RWPE1 (cell line): Measurements from ENCODE around the gene GPC2.

Experiments used
- CTCF ChIA-PET: fragments of 350-600 bp; sonication (Branson Sonifier 250); formaldehyde crosslinking; extraction: SDS; loops from one replicate; lab custom pipeline; 2021; lab: Yijun Ruan, JAX
- POLR2A ChIA-PET: fragments of 400-600 bp; formaldehyde crosslinking; extraction: SDS; loops from one replicate; lab custom pipeline; 2020; ENCODE audit warnings: antibody characterized with exemption; ENCODE audit not compliant: low non-redundant PET; lab: Yijun Ruan, JAX
- DNase-seq: peaks from one replicate; pipeline ENCODE4 v3.0.0; 2012; ENCODE audit warnings: low spot score
- H3K27ac ChIP-seq: fragments of 450-650 bp; 2 replicates; pipeline ENCODE4 v1.5.1; 2017
- TF ChIP-seq, protein P1 (sequence below): fragments of 450-650 bp; conservative IDR thresholded peaks from 2 replicates; pipeline ENCODE4 v1.5.1; 2017; ENCODE audit warnings: low read depth, mild to moderate bottlenecking

Gene GPC2

DNA sequence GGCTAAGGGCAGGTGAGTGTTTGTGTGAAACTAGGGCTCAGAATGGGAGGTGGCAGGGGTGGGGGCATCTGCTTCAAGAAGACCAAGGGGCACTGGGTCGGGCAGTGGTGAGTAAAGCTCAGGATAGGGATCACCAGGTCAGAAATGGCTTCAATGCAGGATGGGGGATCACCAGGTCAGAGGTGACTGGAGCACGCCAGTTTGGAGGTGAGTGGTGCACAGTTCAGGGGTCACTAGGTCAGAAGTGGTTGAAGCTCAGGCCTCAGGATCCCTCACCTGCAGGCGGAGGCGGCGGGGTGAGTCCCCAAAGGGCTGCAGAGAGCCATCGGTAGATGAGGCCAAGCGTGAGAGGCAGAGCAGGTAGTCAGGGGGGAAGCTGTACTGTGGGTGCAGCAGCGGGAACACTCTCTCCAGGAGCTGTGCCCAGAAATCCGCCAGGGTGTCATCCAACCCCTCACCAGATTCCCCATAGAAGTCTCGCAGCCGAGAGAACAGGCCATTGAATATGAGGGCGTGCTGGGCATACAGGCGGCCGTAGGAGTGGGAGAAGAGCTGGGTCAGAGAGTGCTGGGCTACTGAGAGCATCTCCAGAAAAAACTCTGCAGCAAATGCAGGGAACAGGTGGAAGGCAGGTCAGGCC, 1.8 kb downstream of the GPC2 start:
- POLR2A ChIA-PET = no interaction called here
- DNase-seq = no peak
- H3K27ac ChIP-seq = peak overlapping the region; percentile 0; the same call in 1 of the 2 replicates
- TF ChIP-seq, protein P1, sequence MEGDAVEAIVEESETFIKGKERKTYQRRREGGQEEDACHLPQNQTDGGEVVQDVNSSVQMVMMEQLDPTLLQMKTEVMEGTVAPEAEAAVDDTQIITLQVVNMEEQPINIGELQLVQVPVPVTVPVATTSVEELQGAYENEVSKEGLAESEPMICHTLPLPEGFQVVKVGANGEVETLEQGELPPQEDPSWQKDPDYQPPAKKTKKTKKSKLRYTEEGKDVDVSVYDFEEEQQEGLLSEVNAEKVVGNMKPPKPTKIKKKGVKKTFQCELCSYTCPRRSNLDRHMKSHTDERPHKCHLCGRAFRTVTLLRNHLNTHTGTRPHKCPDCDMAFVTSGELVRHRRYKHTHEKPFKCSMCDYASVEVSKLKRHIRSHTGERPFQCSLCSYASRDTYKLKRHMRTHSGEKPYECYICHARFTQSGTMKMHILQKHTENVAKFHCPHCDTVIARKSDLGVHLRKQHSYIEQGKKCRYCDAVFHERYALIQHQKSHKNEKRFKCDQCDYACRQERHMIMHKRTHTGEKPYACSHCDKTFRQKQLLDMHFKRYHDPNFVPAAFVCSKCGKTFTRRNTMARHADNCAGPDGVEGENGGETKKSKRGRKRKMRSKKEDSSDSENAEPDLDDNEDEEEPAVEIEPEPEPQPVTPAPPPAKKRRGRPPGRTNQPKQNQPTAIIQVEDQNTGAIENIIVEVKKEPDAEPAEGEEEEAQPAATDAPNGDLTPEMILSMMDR = no peak
- CTCF ChIA-PET = no interaction called here

DNA sequence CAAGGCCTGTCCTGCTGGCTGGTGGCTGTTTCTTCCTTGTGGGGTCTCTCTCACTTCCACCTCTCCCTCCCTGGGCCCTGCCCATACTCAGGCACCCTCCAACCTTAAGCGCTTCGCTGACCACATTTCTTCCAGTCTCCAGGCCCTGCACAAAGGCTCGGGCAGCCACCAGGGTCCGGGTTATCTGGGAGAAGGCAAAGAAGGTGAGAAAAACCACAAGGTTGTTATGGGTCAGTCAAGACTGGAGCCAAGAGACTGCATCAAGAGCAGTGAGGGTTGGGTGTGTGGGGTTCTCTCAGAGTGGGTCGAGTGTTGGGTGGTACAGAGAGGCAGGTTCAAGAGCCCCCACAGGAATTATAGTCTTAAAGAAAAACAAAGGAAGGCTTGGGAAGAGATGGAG, 2.6 kb downstream of the GPC2 start:
- ChIA-PET CTCF (no interaction called here), POLR2A (no interaction called here)
- no peak overlapping the region for H3K27ac ChIP-seq
- TF ChIP-seq, protein P1 = no peak
- DNase-seq = no peak

DNA sequence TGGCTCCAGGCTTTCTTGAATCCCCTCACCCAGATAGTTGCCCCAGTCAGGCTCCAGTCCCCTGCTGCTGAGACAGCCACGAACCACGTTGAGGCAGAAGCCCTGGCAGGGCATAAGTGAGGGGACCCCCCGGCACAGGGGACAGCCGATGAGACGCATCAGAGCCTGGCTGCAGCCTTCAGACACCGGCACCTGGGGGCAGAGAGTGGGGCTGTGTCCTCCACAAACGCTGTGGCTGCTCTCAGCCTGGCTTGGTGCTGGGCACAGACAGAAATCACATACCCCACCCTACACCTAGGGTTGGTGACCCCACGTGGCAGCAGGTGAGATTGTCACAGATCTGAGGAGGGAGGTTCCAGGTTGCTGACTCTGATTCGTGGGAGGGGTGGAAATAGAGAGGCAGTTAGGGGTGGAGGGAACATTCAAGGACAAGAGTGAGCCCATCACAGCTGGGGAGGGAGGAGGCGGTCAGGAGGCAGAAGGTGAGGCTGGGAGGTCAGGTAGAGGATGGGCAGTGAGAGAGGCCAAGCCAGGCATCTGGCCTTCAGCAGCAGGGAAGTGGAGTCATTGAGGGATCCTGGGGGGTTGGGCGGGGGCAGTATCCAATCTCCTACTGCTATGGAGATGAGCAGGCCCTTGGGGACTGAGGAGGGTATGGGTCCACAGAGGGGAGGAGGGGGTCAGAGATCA, 3.2 kb downstream of the GPC2 start:
- ChIA-PET POLR2A (no interaction called here), CTCF (no interaction called here)
- TF ChIP-seq, protein P1 = no peak
- no peak overlapping the region for H3K27ac ChIP-seq
- no peak for DNase-seq

DNA sequence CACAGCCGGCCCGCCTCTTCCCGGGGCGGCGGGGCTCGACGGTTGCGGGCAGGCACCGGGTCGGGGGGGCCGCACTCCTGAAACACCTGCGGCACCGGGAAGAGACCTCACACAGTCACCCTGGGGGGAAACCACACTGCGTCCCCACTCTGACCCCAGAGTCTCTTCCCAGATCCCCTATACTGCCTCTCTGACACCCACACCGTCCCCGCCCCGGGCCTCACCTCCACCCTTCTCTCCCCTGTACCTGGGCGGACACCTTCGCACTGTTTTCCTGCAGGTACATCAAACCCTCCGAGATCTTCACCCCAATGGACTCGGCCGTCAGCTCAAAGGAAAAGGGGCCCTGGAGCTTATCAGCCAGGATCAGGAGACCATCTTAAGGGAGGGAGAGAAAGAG, 5.3 kb downstream of the GPC2 start:
- no peak overlapping the region for H3K27ac ChIP-seq
- no peak for DNase-seq
- ChIA-PET POLR2A (no interaction called here), CTCF (interaction anchor here (0.6 kb wide), 1 partner anchor 40 kb away, joined by 4 read pairs; no protein-coding TSS in a partner anchor)
- TF ChIP-seq, protein P1 = no peak

DNA sequence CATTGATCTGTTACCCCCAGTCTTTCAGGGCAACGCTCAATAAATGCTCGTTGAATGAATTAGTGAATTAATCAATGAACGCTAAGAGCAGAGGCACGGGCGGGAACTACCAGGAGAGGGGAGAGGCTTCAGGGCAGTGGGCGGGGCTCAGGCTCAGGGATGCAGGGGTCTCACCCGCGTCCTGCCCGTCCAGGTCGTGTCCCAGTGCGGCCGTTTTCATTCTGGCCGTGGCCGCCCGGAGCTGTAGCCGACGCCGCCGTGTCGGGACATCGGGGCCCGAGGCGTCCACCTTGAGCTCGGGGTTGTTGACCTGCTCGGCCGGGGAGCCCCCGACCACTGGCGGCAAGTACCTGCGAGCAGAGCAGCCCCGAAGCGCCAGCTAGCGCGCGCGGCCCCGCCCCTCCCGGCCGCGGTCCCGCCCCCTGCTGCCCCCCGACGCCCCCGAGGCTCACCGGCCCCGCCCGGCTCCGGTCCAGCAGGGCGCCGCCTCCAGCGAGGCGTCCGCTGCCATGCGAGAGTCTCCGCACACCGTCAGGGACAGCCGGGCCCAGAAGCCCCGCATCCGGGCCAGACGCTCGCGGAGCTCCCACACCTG, 6.0 kb downstream of the GPC2 start:
- TF ChIP-seq, protein P1 = no peak
- no peak for DNase-seq
- ChIA-PET CTCF (interaction anchor here (1.0 kb wide), 1 partner anchor 13 kb away, joined by 3 read pairs; no protein-coding TSS in a partner anchor), POLR2A (no interaction called here)
- no peak overlapping the region for H3K27ac ChIP-seq

DNA sequence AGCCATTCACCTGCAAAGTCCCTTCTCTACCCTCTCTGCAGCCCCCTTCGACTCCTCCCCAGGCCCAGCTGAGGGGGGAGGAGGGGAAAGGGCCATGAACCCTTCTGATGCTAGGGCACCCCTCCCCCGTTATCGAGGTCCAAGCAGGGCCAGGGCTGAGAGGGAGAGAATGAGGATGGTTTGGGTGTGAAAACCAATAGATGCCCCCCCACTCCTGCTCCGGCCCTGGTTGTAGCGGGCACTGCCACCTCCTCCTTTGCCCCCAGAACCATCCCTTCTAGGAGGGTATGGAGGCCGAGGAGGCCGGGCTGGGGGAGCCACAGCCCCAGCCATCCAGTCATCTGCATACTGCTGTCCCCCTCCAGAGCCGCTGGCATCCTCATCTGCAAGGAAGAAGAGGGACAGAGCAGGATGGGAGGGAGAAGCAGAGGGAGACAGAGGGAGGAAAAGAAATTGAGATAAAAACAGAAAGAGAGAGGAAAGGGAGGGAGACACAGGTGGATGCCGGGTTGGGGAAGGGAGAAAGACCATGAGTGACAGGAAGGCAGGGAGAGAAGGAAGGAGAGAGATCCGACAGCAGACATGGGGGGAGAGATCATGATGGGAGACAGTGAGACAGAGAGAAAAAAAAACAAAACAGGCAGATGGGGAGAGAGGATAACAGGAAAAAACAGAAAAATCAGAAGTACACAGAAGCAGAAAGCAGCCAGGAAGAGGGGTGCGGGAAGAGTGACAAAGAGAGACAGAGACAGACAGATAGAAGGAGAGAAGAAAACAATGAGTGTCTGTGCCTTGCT, 6.9 kb downstream of the GPC2 start:
- ChIA-PET POLR2A (no interaction called here), CTCF (interaction anchor here (1.0 kb wide), 1 partner anchor 12 kb away, joined by 3 read pairs; no protein-coding TSS in a partner anchor)
- DNase-seq = no peak
- TF ChIP-seq, protein P1 = no peak
- H3K27ac ChIP-seq = no peak overlapping the region
